HepG2 (cell line): ENCODE measurements around the gene PRKCE. TPM values are rescaled to one million over a fixed set of nuclear protein-coding genes. Genes with fewer than 3 reads are reported as not detected.

Experiments used
- ATAC-seq: fragments of 200-7000 bp; cut with Tn5 transposase; 3 replicates; pipeline ENCODE4 v1.9.1; 2020; ENCODE audit warnings: mild to moderate bottlenecking, moderate library complexity
- BruUV-seq: library from RNA; stranded (reverse); fragments of 400-500 nt; replicated peaks from 2 replicates; lab custom pipeline; 2021; lab: Mats Ljungman, UMichigan
- CTCF ChIA-PET: fragments of 300-600 bp; formaldehyde crosslinking; extraction: SDS; loops from one replicate; lab custom pipeline; 2021; ENCODE audit warnings: low total read pairs, inconsistent platforms, low intra/inter-chr PET ratio; lab: Yijun Ruan, JAX
- POLR2A ChIA-PET: fragments of 350-600 bp; sonication (Branson Sonifier 250); formaldehyde crosslinking; loops from one replicate; lab custom pipeline; 2020; ENCODE audit warnings: antibody characterized with exemption, inconsistent platforms; lab: Yijun Ruan, JAX
- DNase-seq: peaks from one replicate; pipeline ENCODE4 v3.0.0-alpha.2; 2015; ENCODE audit warnings: low spot score
- FAIRE-seq: peaks from 3 replicates; lab custom pipeline; 2011; peaks lifted over from hg19 to GRCh38; lab: Jason Lieb, UNC
- H2AFZ ChIP-seq: one replicate; pipeline ENCODE4 v1.6.1; 2011; ENCODE audit warnings: low read length, inconsistent platforms
- H3K27ac ChIP-seq: fragments of 300-600 bp; 3 replicates; pipeline ENCODE4 v1.8.0; 2011; ENCODE audit warnings: mixed run types, mild to moderate bottlenecking, mixed read lengths, low read length, inconsistent platforms; ENCODE audit not compliant: insufficient read depth; ENCODE audit errors: extremely low read length
- H3K27me3 ChIP-seq, 2 experiments: fragments of 200-600 bp in 1 of 2; 2 replicates in 1 of 2; 3 replicates in 1 of 2; pipeline versions ENCODE4 v1.6.0 to v1.8.0; 2011; ENCODE audit warnings: low read length in 2 of 2, mild to moderate bottlenecking in 2 of 2, moderate library complexity in 2 of 2, inconsistent platforms in 1 of 2; ENCODE audit not compliant: insufficient read depth in 2 of 2, control insufficient read depth in 1 of 2
- H3K36me3 ChIP-seq, 2 experiments: fragments of 200-600 bp in 1 of 2; replicated peaks in 1 of 2; 2 replicates in 1 of 2; 3 replicates in 1 of 2; pipeline versions ENCODE4 v1.5.1 to v1.8.0; 2011; ENCODE audit warnings: low read length in 2 of 2, inconsistent platforms in 1 of 2; ENCODE audit not compliant: insufficient read depth in 2 of 2, control insufficient read depth in 1 of 2
- H3K4me1 ChIP-seq: 2 replicates; pipeline ENCODE4 v1.5.1; 2012; ENCODE audit warnings: low read length, inconsistent platforms; ENCODE audit not compliant: insufficient read depth
- H3K4me2 ChIP-seq: 2 replicates; pipeline ENCODE4 v1.6.0; 2011; ENCODE audit warnings: low read depth, low read length, inconsistent platforms
- H3K4me3 ChIP-seq, 3 experiments: fragments of 200-600 bp in 1 of 3; sonication (generic), shearing (Covaris generic) in 1 of 3; replicated peaks in 1 of 3; 2 replicates each; pipeline ENCODE4 v1.5.1; 2011 to 2016; ENCODE audit warnings: low read length in 3 of 3, inconsistent platforms in 2 of 3, low read depth in 2 of 3, mild to moderate bottlenecking in 2 of 3, control low read depth in 1 of 3, mixed read lengths in 1 of 3; ENCODE audit not compliant: insufficient read depth in 1 of 3
- H3K79me2 ChIP-seq: one replicate; pipeline ENCODE4 v1.6.1; 2011; ENCODE audit warnings: low read length, inconsistent platforms; ENCODE audit not compliant: insufficient read depth
- H3K9ac ChIP-seq: 2 replicates; pipeline ENCODE4 v1.6.0; 2011; ENCODE audit warnings: mild to moderate bottlenecking, low read depth, low read length, inconsistent platforms; ENCODE audit not compliant: insufficient read depth
- H3K9me3 ChIP-seq: 2 replicates; pipeline ENCODE4 v1.5.1; 2012; ENCODE audit warnings: mild to moderate bottlenecking, low read length
- H4K20me1 ChIP-seq: 2 replicates; pipeline ENCODE4 v1.6.0; 2011; ENCODE audit warnings: inconsistent platforms, mild to moderate bottlenecking, low read length, moderate library complexity; ENCODE audit not compliant: insufficient read depth
- HMG20B ChIP-seq: conservative IDR thresholded peaks from 2 replicates; pipeline ENCODE4 v1.6.1; 2016; ENCODE audit warnings: missing genetic modification reagents, missing compliant biosample characterization
- NCOA5 ChIP-seq: sonication (generic); formaldehyde crosslinking; IDR thresholded peaks from 2 replicates; pipeline ENCODE4 v1.4.0; 2020; ENCODE audit warnings: missing genetic modification reagents
- NFIC ChIP-seq: IDR thresholded peaks from 2 replicates; pipeline ENCODE4 v1.6.1; 2012; ENCODE audit warnings: mild to moderate bottlenecking, low read length, inconsistent platforms
- PITX1 ChIP-seq: sonication (generic); formaldehyde crosslinking; IDR thresholded peaks from 2 replicates; pipeline ENCODE4 v1.5.1; 2020; ENCODE audit warnings: mild to moderate bottlenecking, missing genetic modification reagents
- U2AF1 ChIP-seq: fragments of 200-400 bp; formaldehyde crosslinking; optimal IDR thresholded peaks from 2 replicates; pipeline ENCODE3; 2017; ENCODE audit warnings: mild to moderate bottlenecking, low read depth, low read length
- WIZ ChIP-seq: sonication (generic); formaldehyde crosslinking; IDR thresholded peaks from 2 replicates; pipeline ENCODE4 v1.5.1; 2020; ENCODE audit warnings: mild to moderate bottlenecking, missing genetic modification reagents
- ZBTB21 ChIP-seq: sonication (generic); formaldehyde crosslinking; IDR thresholded peaks from 2 replicates; pipeline ENCODE4 v1.4.0; 2020; ENCODE audit warnings: missing genetic modification reagents
- ZNF326 ChIP-seq: sonication (generic); formaldehyde crosslinking; IDR thresholded peaks from 2 replicates; pipeline ENCODE4 v1.4.0; 2020; ENCODE audit warnings: missing genetic modification reagents, borderline replicate concordance
- ZNF33A ChIP-seq: sonication (generic); formaldehyde crosslinking; IDR thresholded peaks from 2 replicates; pipeline ENCODE4 v1.5.1; 2020; ENCODE audit warnings: missing genetic modification reagents, mild to moderate bottlenecking, moderate library complexity, borderline replicate concordance
- ZNF777 ChIP-seq: sonication (generic); formaldehyde crosslinking; IDR thresholded peaks from 2 replicates; pipeline ENCODE4 v1.4.0; 2020; ENCODE audit warnings: missing genetic modification reagents
- WGBS: methylation state at CpG from one replicate; pipeline ENCODE4 v1.1.6; 2017; ENCODE audit warnings: low lambda C conversion rate; 5-methylcytosine and 5-hydroxymethylcytosine counted together
- in situ Hi-C: cut with HindIII; loops from 2 replicates; pipeline ENCODE4 v1.10.0; 2017; ENCODE audit warnings: low pct_unique_long_range_greater_than_20kb; ENCODE audit not compliant: extremely low pct_ligation_motif_present
- intact Hi-C: fragments of 100-400 bp; cut with micrococcal nuclease; formaldehyde crosslinking; loops from one replicate; pipeline ENCODE4 v1.10.0; 2022; ENCODE audit not compliant: unreplicated experiment
- polyA plus RNA-seq, 8 experiments: library from polyadenylated mRNA; depleted of rRNA in 3 of 8; stranded (reverse) in 7 of 8; unstranded in 1 of 8; fragments of >200 nt; fragmentation: Illumina TruSeq in 4 of 8; extraction: Trizol in 4 of 8; gene quantifications; 2 replicates each; pipeline versions ENCODE4 v1.2.1 to v1.2.3, GENCODE V29; 2011 to 2016; ENCODE audit warnings: low read depth in 4 of 8, missing spikeins in 1 of 8, mixed read lengths in 1 of 8; ENCODE audit not compliant: insufficient read depth in 1 of 8
- total RNA-seq, 5 experiments: library from RNA; depleted of rRNA; stranded (reverse); fragments of >200 nt; fragmentation: Illumina TruSeq; extraction: Trizol; gene quantifications; 2 replicates each; pipeline ENCODE4 v1.2.3, GENCODE V29; 2016; ENCODE audit warnings: low read depth in 1 of 5
- TF ChIP-seq, protein P1 (sequence below): sonication (generic); formaldehyde crosslinking; IDR thresholded peaks from 2 replicates; pipeline ENCODE4 v1.9.0; 2021; ENCODE audit warnings: missing genetic modification reagents, mild to moderate bottlenecking, borderline replicate concordance
- TF ChIP-seq, protein P2 (sequence below): sonication (generic); formaldehyde crosslinking; IDR thresholded peaks from 2 replicates; pipeline ENCODE4 v1.4.0; 2020; ENCODE audit warnings: mild to moderate bottlenecking, missing genetic modification reagents
- TF ChIP-seq, protein P3 (sequence below): fragments of 450-650 bp; IDR thresholded peaks from 2 replicates; pipeline ENCODE4 v1.6.1; 2017; ENCODE audit warnings: mild to moderate bottlenecking
- TF ChIP-seq, protein P4 (sequence below): sonication (generic); formaldehyde crosslinking; IDR thresholded peaks from 2 replicates; pipeline ENCODE4 v1.4.0; 2020; ENCODE audit warnings: missing genetic modification reagents

PRKCE gene
- total and polyA plus RNA-seq, 2 of the 13 experiments (the other 11 are each of a cell fraction or from before 2014, with no cell fraction given) = 1.0 to 3.9 TPM

DNA sequence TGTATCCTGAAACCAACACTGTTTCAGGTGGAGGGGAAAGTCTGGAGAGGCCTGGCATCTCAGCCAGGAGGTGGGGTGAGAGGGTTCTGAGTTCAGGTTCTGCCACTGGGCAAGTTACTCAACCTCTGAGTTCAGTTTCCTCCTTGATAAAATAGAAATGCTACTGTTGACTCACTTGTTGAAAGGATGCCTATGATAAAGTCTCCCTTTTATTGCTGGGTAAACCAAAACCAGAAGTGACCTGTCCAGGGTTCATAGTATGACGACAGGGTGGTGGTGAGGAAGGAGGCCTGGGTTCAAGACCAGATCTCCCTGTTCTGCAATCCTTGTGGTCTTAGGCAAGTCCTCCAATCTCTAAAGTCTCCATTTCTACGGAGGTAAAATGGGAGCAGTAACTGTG is 232.7 kb downstream of the PRKCE start:
- in situ Hi-C loops = no loop called here

More for the DNA sequence above, 232.7 kb downstream of the PRKCE start:
- no peak overlapping the region for H3K27ac ChIP-seq
- WGBS = 38% methylated on average over 2 of the region's 2 CpGs
- H3K9me3 ChIP-seq = no peaks in the 10 kb centered on the region
- no peaks in the 10 kb centered on the region for H3K4me1 ChIP-seq
- H3K9ac ChIP-seq = no peak overlapping the region
- no TSS peak for BruUV-seq
- ChIA-PET POLR2A (no interaction called here), CTCF (no interaction called here)
- no peaks in the 10 kb centered on the region for H3K79me2 ChIP-seq
- H3K36me3 ChIP-seq = no peaks in the 10 kb centered on the region
- ATAC-seq (no peak), FAIRE-seq (no peak), DNase-seq (no peak)
- no peak overlapping the region for H2AFZ ChIP-seq
- intact Hi-C loops = no loop called here
- TF ChIP-seq NFIC (no peak), ZNF326 (CRISPR knock-in tag) (no peak), NCOA5 (CRISPR knock-in tag) (no peak), WIZ (CRISPR knock-in tag) (no peak), ZBTB21 (CRISPR knock-in tag) (no peak), HMG20B (no peak), ZNF33A (CRISPR knock-in tag) (no peak), PITX1 (CRISPR knock-in tag) (no peak), U2AF1 (no peak), ZNF777 (CRISPR knock-in tag) (no peak)
- TF ChIP-seq, protein P1, sequence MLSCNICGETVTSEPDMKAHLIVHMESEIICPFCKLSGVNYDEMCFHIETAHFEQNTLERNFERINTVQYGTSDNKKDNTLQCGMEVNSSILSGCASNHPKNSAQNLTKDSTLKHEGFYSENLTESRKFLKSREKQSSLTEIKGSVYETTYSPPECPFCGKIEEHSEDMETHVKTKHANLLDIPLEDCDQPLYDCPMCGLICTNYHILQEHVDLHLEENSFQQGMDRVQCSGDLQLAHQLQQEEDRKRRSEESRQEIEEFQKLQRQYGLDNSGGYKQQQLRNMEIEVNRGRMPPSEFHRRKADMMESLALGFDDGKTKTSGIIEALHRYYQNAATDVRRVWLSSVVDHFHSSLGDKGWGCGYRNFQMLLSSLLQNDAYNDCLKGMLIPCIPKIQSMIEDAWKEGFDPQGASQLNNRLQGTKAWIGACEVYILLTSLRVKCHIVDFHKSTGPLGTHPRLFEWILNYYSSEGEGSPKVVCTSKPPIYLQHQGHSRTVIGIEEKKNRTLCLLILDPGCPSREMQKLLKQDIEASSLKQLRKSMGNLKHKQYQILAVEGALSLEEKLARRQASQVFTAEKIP (CRISPR knock-in tag) = no peak
- TF ChIP-seq, protein P2, sequence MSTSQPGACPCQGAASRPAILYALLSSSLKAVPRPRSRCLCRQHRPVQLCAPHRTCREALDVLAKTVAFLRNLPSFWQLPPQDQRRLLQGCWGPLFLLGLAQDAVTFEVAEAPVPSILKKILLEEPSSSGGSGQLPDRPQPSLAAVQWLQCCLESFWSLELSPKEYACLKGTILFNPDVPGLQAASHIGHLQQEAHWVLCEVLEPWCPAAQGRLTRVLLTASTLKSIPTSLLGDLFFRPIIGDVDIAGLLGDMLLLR (CRISPR knock-in tag) = no peak
- TF ChIP-seq, protein P3, sequence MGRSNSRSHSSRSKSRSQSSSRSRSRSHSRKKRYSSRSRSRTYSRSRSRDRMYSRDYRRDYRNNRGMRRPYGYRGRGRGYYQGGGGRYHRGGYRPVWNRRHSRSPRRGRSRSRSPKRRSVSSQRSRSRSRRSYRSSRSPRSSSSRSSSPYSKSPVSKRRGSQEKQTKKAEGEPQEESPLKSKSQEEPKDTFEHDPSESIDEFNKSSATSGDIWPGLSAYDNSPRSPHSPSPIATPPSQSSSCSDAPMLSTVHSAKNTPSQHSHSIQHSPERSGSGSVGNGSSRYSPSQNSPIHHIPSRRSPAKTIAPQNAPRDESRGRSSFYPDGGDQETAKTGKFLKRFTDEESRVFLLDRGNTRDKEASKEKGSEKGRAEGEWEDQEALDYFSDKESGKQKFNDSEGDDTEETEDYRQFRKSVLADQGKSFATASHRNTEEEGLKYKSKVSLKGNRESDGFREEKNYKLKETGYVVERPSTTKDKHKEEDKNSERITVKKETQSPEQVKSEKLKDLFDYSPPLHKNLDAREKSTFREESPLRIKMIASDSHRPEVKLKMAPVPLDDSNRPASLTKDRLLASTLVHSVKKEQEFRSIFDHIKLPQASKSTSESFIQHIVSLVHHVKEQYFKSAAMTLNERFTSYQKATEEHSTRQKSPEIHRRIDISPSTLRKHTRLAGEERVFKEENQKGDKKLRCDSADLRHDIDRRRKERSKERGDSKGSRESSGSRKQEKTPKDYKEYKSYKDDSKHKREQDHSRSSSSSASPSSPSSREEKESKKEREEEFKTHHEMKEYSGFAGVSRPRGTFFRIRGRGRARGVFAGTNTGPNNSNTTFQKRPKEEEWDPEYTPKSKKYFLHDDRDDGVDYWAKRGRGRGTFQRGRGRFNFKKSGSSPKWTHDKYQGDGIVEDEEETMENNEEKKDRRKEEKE = no peak
- TF ChIP-seq, protein P4, sequence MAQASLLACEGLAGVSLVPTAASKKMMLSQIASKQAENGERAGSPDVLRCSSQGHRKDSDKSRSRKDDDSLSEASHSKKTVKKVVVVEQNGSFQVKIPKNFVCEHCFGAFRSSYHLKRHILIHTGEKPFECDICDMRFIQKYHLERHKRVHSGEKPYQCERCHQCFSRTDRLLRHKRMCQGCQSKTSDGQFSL (CRISPR knock-in tag) = no peak
- no peaks in the 10 kb centered on the region for H3K27me3 ChIP-seq
- no peak overlapping the region for H3K4me3 ChIP-seq
- H4K20me1 ChIP-seq = no peaks in the 10 kb centered on the region
- H3K4me2 ChIP-seq = no peak overlapping the region
